Lower leg skin (tissue), 4 donors: Measurements from ENCODE around the gene RYR2. TPM values are rescaled to one million over a fixed set of nuclear protein-coding genes. Genes with fewer than 3 reads are reported as not detected.

Experiments
- DNase-seq, 2 donors: peaks; one replicate each; pipeline ENCODE4 v3.0.0-alpha.2; 2019; ENCODE audit warnings: low spot score in 2 of 2
- H3K4me3 ChIP-seq: fragments of 200-600 bp; sonication (generic); 2 replicates; pipeline ENCODE4 v1.5.1; 2017; ENCODE audit warnings: mild to moderate bottlenecking, low read depth; ENCODE audit not compliant: poor library complexity, severe bottlenecking
- CTCF ChIP-seq, 3 donors: fragments of 450-650 bp; IDR thresholded peaks; one replicate each; pipeline ENCODE4 v1.5.1; 2016; ENCODE audit warnings: antibody characterized with exemption in 3 of 3, mild to moderate bottlenecking in 3 of 3, moderate library complexity in 2 of 3
- POLR2A ChIP-seq, 2 donors: fragments of 450-650 bp; IDR thresholded peaks; one replicate each; pipeline ENCODE4 v1.6.1; 2016 to 2017; ENCODE audit warnings: antibody characterized with exemption in 2 of 2, mild to moderate bottlenecking in 1 of 2, moderate library complexity in 1 of 2
- WGBS, 2 donors: methylation state at CpG; one replicate each; pipeline ENCODE4 v1.1.5; 2018; 5-methylcytosine and 5-hydroxymethylcytosine counted together
- intact Hi-C: fragments of 100-400 bp; cut with DNase I; formaldehyde crosslinking; loops from one replicate; pipeline ENCODE4 v1.15.0; 2023; ENCODE audit warnings: low total_unique reads
- total RNA-seq, 4 donors: library from RNA; depleted of rRNA; stranded (reverse); fragments of >200 nt; gene quantifications; one replicate each; pipeline ENCODE4 v1.1.0, GENCODE V29; 2016

Gene RYR2
- total RNA-seq, 4 donors from 2014 or later = 0.19 to 0.97 (median 0.66) TPM

- intact Hi-C loops = no loop called here
- 17 to 20% methylated on average over 2 of the region's 2 CpGs for WGBS, 2 donors
- H3K4me3 ChIP-seq = no peak overlapping the region
- TF ChIP-seq CTCF (IDR thresholded peaks at IDR 0.05) = no peak
- TF ChIP-seq POLR2A (IDR thresholded peaks at IDR 0.05) = no peak
- no peak for DNase-seq
These were observed 169.6 kb downstream of the RYR2 start for GRCh38 chr1:237211540-237211939.

- H3K4me3 ChIP-seq = no peak overlapping the region
- 33 to 39% methylated on average over 11 of the region's 11 CpGs for WGBS, 2 donors
- no peak for DNase-seq
- no peak for TF ChIP-seq CTCF (IDR thresholded peaks at IDR 0.05)
- TF ChIP-seq POLR2A (IDR thresholded peaks at IDR 0.05) = no peak
- intact Hi-C loops = no loop called here
These were observed 178.0 kb downstream of the RYR2 start for GRCh38 chr1:237219751-237220642.

- no peak for DNase-seq
- no peak overlapping the region for H3K4me3 ChIP-seq
- TF ChIP-seq CTCF (IDR thresholded peaks at IDR 0.05) = no peak
- no peak for TF ChIP-seq POLR2A (IDR thresholded peaks at IDR 0.05)
- intact Hi-C loops = no loop called here
- WGBS, 2 donors = 95 to 96% methylated on average over 2 of the region's 2 CpGs
These were observed 181.4 kb downstream of the RYR2 start for GRCh38 chr1:237223419-237223818.

GRCh38 chr1:237226177-237226944 is 184.4 kb downstream of the RYR2 start:
- intact Hi-C loops = no loop called here
- WGBS, 2 donors = 64 to 68% methylated on average over 13 of the region's 13 CpGs
- H3K4me3 ChIP-seq = no peak overlapping the region
- DNase-seq = no peak
- TF ChIP-seq CTCF (IDR thresholded peaks at IDR 0.05) (no peak), POLR2A (IDR thresholded peaks at IDR 0.05) (no peak)

- TF ChIP-seq CTCF (IDR thresholded peaks at IDR 0.05) = no peak
- no peak for TF ChIP-seq POLR2A (IDR thresholded peaks at IDR 0.05)
- no peak for DNase-seq
- intact Hi-C loops = no loop called here
- H3K4me3 ChIP-seq = no peak overlapping the region
- 40 to 72% methylated on average over 4 of the region's 4 CpGs for WGBS, 2 donors
These were observed 185.5 kb downstream of the RYR2 start for GRCh38 chr1:237227476-237227875.
